ENCODE results near the gene MAP7. TPM values are rescaled to one million over a fixed set of nuclear protein-coding genes. Genes with fewer than 3 reads are reported as not detected.

The MAP7 gene
- total RNA-seq, 2 donors from 2014 or later = 69.4 to 74.3 TPM

DNA sequence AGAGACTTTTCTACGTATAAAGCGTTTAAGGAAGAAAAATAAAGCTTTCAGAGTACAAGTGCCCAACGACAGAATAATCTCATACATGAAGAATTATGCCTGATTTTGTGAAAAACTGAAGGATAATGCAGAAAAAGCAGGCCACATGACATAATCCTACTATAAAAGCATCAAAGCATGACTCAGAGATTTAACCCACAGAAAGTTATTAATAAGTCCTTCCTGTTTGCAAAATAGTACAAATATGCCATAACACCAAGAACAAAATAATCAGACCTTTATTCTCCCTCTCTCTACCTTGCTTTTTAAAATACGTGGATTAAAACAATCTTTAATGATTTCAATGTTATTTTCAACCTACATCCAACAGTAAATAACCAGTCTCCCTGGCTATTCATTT lies 142.0 kb downstream of the MAP7 start:
- DNase-seq = no peak
- Histone ChIP-seq H3K27me3 (no peaks in the 10 kb centered on the region), H3K9me3 (no peaks in the 10 kb centered on the region), H3K4me1 (no peaks in the 10 kb centered on the region), H3K27ac (no peak overlapping the region), H3K36me3 (no peaks in the 10 kb centered on the region), H3K4me3 (no peak overlapping the region), H3K9ac (ENCODE audit: low read depth in 2 of 2, low read length in 2 of 2) (no peak overlapping the region)
- intact Hi-C loops (cut with DNase I) = no loop called here
- TF ChIP-seq, protein P1, sequence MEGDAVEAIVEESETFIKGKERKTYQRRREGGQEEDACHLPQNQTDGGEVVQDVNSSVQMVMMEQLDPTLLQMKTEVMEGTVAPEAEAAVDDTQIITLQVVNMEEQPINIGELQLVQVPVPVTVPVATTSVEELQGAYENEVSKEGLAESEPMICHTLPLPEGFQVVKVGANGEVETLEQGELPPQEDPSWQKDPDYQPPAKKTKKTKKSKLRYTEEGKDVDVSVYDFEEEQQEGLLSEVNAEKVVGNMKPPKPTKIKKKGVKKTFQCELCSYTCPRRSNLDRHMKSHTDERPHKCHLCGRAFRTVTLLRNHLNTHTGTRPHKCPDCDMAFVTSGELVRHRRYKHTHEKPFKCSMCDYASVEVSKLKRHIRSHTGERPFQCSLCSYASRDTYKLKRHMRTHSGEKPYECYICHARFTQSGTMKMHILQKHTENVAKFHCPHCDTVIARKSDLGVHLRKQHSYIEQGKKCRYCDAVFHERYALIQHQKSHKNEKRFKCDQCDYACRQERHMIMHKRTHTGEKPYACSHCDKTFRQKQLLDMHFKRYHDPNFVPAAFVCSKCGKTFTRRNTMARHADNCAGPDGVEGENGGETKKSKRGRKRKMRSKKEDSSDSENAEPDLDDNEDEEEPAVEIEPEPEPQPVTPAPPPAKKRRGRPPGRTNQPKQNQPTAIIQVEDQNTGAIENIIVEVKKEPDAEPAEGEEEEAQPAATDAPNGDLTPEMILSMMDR (IDR thresholded peaks at IDR 0.05) = no peak

DNA sequence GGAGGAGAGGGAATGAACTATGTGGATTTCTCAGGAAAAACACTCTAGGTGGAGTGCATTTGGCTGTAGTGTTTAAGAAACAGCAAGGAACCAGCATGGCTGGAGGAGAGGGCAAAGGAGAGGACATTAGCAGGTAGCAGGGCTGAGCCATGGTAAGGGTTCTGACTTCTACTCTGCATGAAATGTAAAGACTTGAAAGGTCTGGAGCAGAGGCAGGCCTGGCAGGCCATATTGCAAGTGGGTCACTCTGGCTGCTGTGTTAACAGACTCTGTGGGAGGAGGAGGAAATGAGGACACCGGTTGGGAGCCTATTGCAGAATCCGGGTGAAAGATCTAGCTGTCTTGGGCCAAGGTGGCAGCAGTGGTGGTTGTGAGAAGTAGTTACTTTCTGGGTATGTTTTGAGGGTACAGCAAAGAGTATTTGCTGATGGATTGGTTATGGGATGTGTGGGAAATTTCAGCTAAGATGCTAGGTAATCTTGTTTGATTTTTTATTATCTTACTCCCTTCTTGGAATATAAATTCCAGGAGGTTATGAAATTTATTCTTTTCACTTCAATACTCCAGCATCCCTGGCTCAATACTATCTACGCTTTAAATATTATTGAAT lies 144.7 kb downstream of the MAP7 start:
- peak; percentile 49 for DNase-seq
- Histone ChIP-seq H3K9ac (ENCODE audit: low read depth in 2 of 2, low read length in 2 of 2) (no peak overlapping the region), H3K27me3 (no peaks in the 10 kb centered on the region), H3K27ac (no peak overlapping the region), H3K4me3 (no peak overlapping the region), H3K4me1 (no peaks in the 10 kb centered on the region), H3K36me3 (no peaks in the 10 kb centered on the region), H3K9me3 (no peaks in the 10 kb centered on the region)
- TF ChIP-seq, protein P1 (IDR thresholded peaks at IDR 0.05) = no peak
- intact Hi-C loops (cut with DNase I) = no loop called here

DNA sequence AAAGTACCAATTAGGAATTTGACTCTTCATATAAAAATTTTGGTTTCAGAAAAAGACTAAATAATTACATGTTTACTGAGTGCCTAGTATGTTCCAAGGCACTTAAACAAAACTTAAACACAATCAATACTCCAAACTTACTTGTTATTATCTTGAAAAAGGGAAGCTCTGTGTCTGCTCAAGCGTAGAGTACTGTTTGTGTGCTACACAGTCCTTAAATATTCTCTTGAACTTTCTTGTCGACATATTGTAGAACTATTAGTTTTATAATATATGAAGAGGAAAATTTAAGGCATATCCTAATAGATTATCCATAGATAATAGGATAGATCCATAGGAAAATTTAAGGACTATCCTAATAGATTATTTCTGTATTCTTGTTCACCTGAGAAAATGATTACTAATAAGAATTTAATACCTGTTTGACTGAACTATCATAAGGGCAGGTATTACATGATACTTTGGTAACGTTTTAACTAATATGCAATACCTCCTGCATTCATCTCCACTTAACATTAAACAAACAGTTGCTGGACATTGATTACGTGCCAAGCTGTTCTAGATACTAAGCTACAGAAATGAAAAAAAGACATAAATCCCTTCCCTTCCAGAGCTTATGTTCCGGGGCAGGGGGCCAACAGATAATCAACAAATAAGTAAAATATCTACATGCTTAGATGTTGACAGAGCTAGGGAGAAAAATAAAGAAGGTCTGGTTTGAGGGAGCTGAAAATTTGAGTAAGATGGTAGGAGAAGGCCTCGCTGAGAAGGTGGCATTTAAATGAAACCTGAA lies 145.4 kb downstream of the MAP7 start:
- Histone ChIP-seq H3K4me3 (no peak overlapping the region), H3K27me3 (no peaks in the 10 kb centered on the region), H3K9me3 (no peaks in the 10 kb centered on the region), H3K36me3 (no peaks in the 10 kb centered on the region), H3K4me1 (no peaks in the 10 kb centered on the region), H3K9ac (ENCODE audit: low read depth in 2 of 2, low read length in 2 of 2) (no peak overlapping the region), H3K27ac (no peak overlapping the region)
- no peak for DNase-seq
- intact Hi-C loops (cut with DNase I) = no loop called here
- TF ChIP-seq, protein P1 (IDR thresholded peaks at IDR 0.05) = no peak

DNA sequence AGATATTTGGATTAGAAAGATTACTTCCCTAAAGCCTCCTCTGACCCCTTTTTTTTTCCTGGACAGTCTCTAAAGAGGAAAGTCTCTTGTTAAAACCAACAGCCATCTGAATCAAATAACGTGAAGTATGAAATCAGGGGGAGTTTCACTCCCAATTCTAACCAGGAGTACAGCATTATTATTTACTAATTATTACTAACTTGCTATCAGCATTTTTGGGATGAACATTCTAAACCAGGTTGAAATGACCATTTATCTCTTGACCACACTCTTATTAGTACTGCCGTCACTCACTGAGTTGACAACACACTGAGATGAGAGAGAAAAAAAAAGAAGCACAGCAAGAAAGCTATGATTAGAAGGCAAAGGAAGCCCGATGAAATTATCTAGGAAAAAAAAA lies 146.2 kb downstream of the MAP7 start:
- Histone ChIP-seq H3K36me3 (no peaks in the 10 kb centered on the region), H3K4me1 (no peaks in the 10 kb centered on the region), H3K27ac (no peak overlapping the region), H3K9ac (ENCODE audit: low read depth in 2 of 2, low read length in 2 of 2) (no peak overlapping the region), H3K9me3 (no peaks in the 10 kb centered on the region), H3K4me3 (no peak overlapping the region), H3K27me3 (no peaks in the 10 kb centered on the region)
- TF ChIP-seq, protein P1 (IDR thresholded peaks at IDR 0.05) = no peak
- DNase-seq = no peak
- intact Hi-C loops (cut with DNase I) = no loop called here

DNA sequence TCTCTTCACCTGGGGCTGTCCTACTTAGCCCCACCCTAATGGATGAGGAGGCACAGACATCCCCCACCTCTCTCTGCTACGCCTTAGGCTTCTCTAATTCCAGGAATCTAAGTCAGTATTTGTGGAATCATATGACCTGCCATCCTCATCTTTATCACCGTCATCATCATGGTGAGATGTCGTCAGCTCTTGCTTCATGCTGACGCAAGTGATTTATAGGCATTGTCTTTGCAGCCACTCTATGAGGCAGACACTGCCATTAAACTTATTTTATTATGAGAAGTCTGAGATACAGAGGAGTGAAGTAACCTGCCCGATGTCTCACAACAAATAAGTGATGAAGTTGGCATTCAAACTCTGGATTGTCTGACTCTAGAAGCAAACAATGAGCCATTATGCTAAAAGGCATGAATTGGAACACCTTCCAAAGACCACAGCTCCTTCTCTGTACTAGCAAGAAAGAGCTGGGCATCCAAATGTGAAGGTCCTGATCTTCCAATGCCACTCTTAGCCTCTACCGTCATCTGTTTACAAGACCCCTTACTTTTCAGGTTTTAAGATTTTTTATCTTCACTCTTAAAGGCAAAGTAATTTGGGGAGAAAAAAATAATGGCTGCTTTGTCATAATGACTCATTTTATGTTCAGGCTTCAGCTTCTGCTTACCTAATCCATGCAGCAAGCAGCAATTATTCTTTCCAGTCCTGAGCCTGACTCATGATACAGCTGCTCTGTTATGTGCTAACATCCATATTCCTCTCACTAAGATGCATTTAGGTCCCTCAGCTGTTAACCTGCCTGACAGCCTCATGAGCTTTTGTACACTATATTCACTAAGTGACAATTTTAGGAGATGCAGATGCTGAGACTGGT lies 146.9 kb downstream of the MAP7 start:
- Histone ChIP-seq H3K27ac (no peak overlapping the region), H3K4me1 (no peaks in the 10 kb centered on the region), H3K4me3 (no peak overlapping the region), H3K9me3 (no peaks in the 10 kb centered on the region), H3K9ac (ENCODE audit: low read depth in 2 of 2, low read length in 2 of 2) (no peak overlapping the region), H3K36me3 (no peaks in the 10 kb centered on the region), H3K27me3 (no peaks in the 10 kb centered on the region)
- intact Hi-C loops (cut with DNase I) = no loop called here
- DNase-seq = no peak
- TF ChIP-seq, protein P1 (IDR thresholded peaks at IDR 0.05) = no peak
